Upper lobe of left lung (tissue), 4 donors: ENCODE results near the gene PPP1R9A.

Experiments
- EP300 ChIP-seq, 4 donors: sonication (generic); formaldehyde crosslinking; IDR thresholded peaks; one replicate each; pipeline ENCODE4 v1.5.1; 2017; ENCODE audit warnings: antibody characterized with exemption in 4 of 4, control low read depth in 2 of 4
- POLR2A ChIP-seq, 4 donors: fragments of 450-650 bp; IDR thresholded peaks; one replicate each; pipeline ENCODE4 v1.5.1; 2016 to 2017; ENCODE audit warnings: antibody characterized with exemption in 4 of 4, mild to moderate bottlenecking in 2 of 4
- POLR2AphosphoS5 ChIP-seq, 2 donors: sonication (generic); formaldehyde crosslinking; IDR thresholded peaks; one replicate each; pipeline ENCODE4 v1.5.1; 2017; ENCODE audit warnings: antibody characterized with exemption in 2 of 2
- TF ChIP-seq, protein P1 (sequence below), 6 experiments: fragments of 450-650 bp in 4 of 6; fragments of 200-600 bp in 2 of 6; sonication (generic) in 2 of 6; IDR thresholded peaks; one replicate each; pipeline ENCODE4 v1.5.1; 2016 to 2019; ENCODE audit warnings: antibody characterized with exemption in 6 of 6

DNA sequence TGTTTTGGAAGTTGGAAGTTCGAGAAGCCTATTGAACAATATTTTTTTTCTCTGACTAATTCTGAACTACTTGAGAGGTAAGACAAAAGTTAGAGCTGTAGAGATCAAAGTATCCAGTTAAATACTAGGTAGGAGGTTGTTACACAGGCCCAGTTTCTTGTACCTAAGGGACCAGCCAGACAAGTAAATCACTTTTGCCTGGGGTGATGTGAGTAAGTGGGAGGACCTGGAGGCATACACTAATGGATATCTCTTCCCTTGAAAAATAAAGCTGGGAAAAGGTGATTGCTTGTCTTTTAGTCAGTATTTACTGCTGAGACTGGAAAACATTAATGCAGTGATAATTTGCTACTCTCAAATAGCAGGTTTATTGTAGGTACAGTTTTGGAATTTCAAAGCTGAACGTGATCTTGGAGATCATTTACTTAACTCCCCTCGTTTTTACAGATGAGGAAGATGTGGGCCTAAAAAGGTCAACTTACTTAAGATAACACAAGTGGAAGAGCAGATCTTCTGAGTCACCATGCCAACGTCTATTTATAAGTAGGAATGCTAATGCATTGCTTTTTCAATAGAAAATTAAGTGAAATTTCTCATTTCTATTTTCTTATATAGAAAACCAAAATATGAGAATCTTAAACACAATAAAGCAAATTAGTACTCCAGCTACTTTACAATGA lies 181.3 kb downstream of the PPP1R9A start:
- TF ChIP-seq, protein P1, sequence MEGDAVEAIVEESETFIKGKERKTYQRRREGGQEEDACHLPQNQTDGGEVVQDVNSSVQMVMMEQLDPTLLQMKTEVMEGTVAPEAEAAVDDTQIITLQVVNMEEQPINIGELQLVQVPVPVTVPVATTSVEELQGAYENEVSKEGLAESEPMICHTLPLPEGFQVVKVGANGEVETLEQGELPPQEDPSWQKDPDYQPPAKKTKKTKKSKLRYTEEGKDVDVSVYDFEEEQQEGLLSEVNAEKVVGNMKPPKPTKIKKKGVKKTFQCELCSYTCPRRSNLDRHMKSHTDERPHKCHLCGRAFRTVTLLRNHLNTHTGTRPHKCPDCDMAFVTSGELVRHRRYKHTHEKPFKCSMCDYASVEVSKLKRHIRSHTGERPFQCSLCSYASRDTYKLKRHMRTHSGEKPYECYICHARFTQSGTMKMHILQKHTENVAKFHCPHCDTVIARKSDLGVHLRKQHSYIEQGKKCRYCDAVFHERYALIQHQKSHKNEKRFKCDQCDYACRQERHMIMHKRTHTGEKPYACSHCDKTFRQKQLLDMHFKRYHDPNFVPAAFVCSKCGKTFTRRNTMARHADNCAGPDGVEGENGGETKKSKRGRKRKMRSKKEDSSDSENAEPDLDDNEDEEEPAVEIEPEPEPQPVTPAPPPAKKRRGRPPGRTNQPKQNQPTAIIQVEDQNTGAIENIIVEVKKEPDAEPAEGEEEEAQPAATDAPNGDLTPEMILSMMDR (IDR thresholded peaks at IDR 0.05): no peak
- TF ChIP-seq EP300 (IDR thresholded peaks at IDR 0.05): no peak
- TF ChIP-seq POLR2A (IDR thresholded peaks at IDR 0.05): no peak
- no peak for TF ChIP-seq POLR2AphosphoS5 (IDR thresholded peaks at IDR 0.05)
